Activated CD4-positive, alpha-beta memory T cell treated with anti-CD3 and anti-CD28 coated beads for 36 hours (primary cell): ENCODE measurements around the gene LRP8. TPM values are rescaled to one million over a fixed set of nuclear protein-coding genes. Genes with fewer than 3 reads are reported as not detected.

ENCODE experiments used
- CTCF ChIA-PET: fragments of 350-600 bp; sonication (Branson Sonifier 250); formaldehyde crosslinking; loops from one replicate; lab custom pipeline; 2021; ENCODE audit warnings: antibody characterized with exemption, inconsistent platforms; lab: Charles Lee
- POLR2A ChIA-PET: fragments of 350-600 bp; sonication (Branson Sonifier 250); formaldehyde crosslinking; loops from one replicate; lab custom pipeline; 2021; ENCODE audit warnings: antibody characterized with exemption; lab: Charles Lee
- DNase-seq: peaks from one replicate; pipeline ENCODE4 v3.0.0-alpha.2; 2020
- H3K27ac Mint-ChIP-seq: one replicate; pipeline ENCODE4 v1.8.0; 2021; ENCODE audit warnings: mixed read lengths
- H3K27me3 Mint-ChIP-seq: one replicate; pipeline ENCODE4 v1.8.0; 2021; ENCODE audit warnings: mixed read lengths
- H3K36me3 Mint-ChIP-seq: one replicate; pipeline ENCODE4 v1.8.0; 2021; ENCODE audit warnings: mixed read lengths
- H3K4me1 Mint-ChIP-seq: one replicate; pipeline ENCODE4 v1.8.0; 2021; ENCODE audit warnings: low read depth, mixed read lengths
- H3K4me3 Mint-ChIP-seq: one replicate; pipeline ENCODE4 v1.8.0; 2021; ENCODE audit warnings: mild to moderate bottlenecking, mixed read lengths
- H3K9me3 Mint-ChIP-seq: one replicate; pipeline ENCODE4 v1.8.0; 2021; ENCODE audit warnings: mixed read lengths
- intact Hi-C: fragments of 100-400 bp; cut with micrococcal nuclease; formaldehyde crosslinking; loops from one replicate; pipeline ENCODE4 v1.15.1; 2023
- total RNA-seq, 2 experiments: library from RNA; stranded (reverse); gene quantifications; one replicate each; pipeline ENCODE4 v1.2.3, GENCODE V29; 2021

LRP8 gene
- total RNA-seq, 2 experiments from 2014 or later, result 38.6 to 38.8 TPM

- CTCF ChIA-PET, result no interaction called here
- POLR2A ChIA-PET, result no interaction called here
- Mint-ChIP-seq H3K9me3 (peaks cover 12% of the 10 kb centered on the region), H3K27me3 (no peaks in the 10 kb centered on the region), H3K36me3 (peaks cover 10% of the 10 kb centered on the region), H3K4me1 (peaks cover 9% of the 10 kb centered on the region), H3K27ac (no peak overlapping the region), H3K4me3 (no peak overlapping the region)
- intact Hi-C loops, result no loop called here
- peak; percentile 2 for DNase-seq
Observed at GRCh38 chr1:53343831-53344668, 16.2 kb upstream of the LRP8 start.

- H3K27ac Mint-ChIP-seq, result no peak overlapping the region
- CTCF ChIA-PET, result no interaction called here
- intact Hi-C loops, result no loop called here
- no peak for DNase-seq
- peaks cover 10% of the 10 kb centered on the region for H3K36me3 Mint-ChIP-seq
- H3K9me3 Mint-ChIP-seq, result peaks cover 12% of the 10 kb centered on the region
- H3K4me1 Mint-ChIP-seq, result peaks cover 9% of the 10 kb centered on the region
- no peaks in the 10 kb centered on the region for H3K27me3 Mint-ChIP-seq
- no peak overlapping the region for H3K4me3 Mint-ChIP-seq
- POLR2A ChIA-PET, result no interaction called here
Observed at GRCh38 chr1:53342735-53343470, 15.0 kb upstream of the LRP8 start.

GRCh38 chr1:53341961-53342707, 14.3 kb upstream of the LRP8 start:
- ChIA-PET POLR2A (no interaction called here), CTCF (no interaction called here)

GRCh38 chr1:53341521-53341895, 13.6 kb upstream of the LRP8 start:
- H3K4me3 Mint-ChIP-seq, result no peak overlapping the region
- H3K27me3 Mint-ChIP-seq, result no peaks in the 10 kb centered on the region
- intact Hi-C loops, result no loop called here
- DNase-seq, result peak; percentile 3
- peaks cover 10% of the 10 kb centered on the region for H3K36me3 Mint-ChIP-seq
- CTCF ChIA-PET, result no interaction called here
- H3K9me3 Mint-ChIP-seq, result peaks cover 12% of the 10 kb centered on the region
- H3K4me1 Mint-ChIP-seq, result peaks cover 9% of the 10 kb centered on the region
- H3K27ac Mint-ChIP-seq, result no peak overlapping the region
- POLR2A ChIA-PET, result interaction anchor here (1.0 kb wide), 1 partner anchor 15 kb away, joined by 3 read pairs; no protein-coding TSS in a partner anchor

More at GRCh38 chr1:53341961-53342707, 14.3 kb upstream of the LRP8 start:
- Mint-ChIP-seq H3K4me3 (no peak overlapping the region), H3K9me3 (peaks cover 12% of the 10 kb centered on the region), H3K36me3 (peaks cover 10% of the 10 kb centered on the region), H3K27ac (no peak overlapping the region), H3K4me1 (peaks cover 9% of the 10 kb centered on the region), H3K27me3 (no peaks in the 10 kb centered on the region)
- intact Hi-C loops, result no loop called here
- peak; percentile 5 for DNase-seq

GRCh38 chr1:53340660-53341520, 13.0 kb upstream of the LRP8 start:
- Mint-ChIP-seq H3K4me3 (no peak overlapping the region), H3K9me3 (peaks cover 12% of the 10 kb centered on the region), H3K36me3 (peaks cover 10% of the 10 kb centered on the region), H3K4me1 (peaks cover 9% of the 10 kb centered on the region), H3K27ac (no peak overlapping the region), H3K27me3 (no peaks in the 10 kb centered on the region)
- DNase-seq, result peak; percentile 66
- ChIA-PET POLR2A (interaction anchor here (1.0 kb wide), 1 partner anchor 14 kb away, joined by 3 read pairs; no protein-coding TSS in a partner anchor), CTCF (no interaction called here)
- intact Hi-C loops, result no loop called here

- CTCF ChIA-PET, result no interaction called here
- Mint-ChIP-seq H3K9me3 (peaks cover 12% of the 10 kb centered on the region), H3K27me3 (no peaks in the 10 kb centered on the region), H3K27ac (no peak overlapping the region), H3K4me3 (no peak overlapping the region), H3K4me1 (peaks cover 13% of the 10 kb centered on the region), H3K36me3 (peaks cover 10% of the 10 kb centered on the region)
- POLR2A ChIA-PET, result no interaction called here
- intact Hi-C loops, result no loop called here
- DNase-seq, result peak; percentile 6
Observed at GRCh38 chr1:53339736-53340635, 12.1 kb upstream of the LRP8 start.

- intact Hi-C loops, result no loop called here
Observed at GRCh38 chr1:53338423-53338822, 10.6 kb upstream of the LRP8 start.

GRCh38 chr1:53337499-53337898, 9.6 kb upstream of the LRP8 start:
- intact Hi-C loops, result no loop called here
- CTCF ChIA-PET, result no interaction called here

More at GRCh38 chr1:53338423-53338822, 10.6 kb upstream of the LRP8 start:
- Mint-ChIP-seq H3K4me3 (no peak overlapping the region), H3K4me1 (peaks cover 21% of the 10 kb centered on the region), H3K36me3 (peaks cover 10% of the 10 kb centered on the region), H3K27ac (no peak overlapping the region), H3K9me3 (peaks cover 12% of the 10 kb centered on the region), H3K27me3 (no peaks in the 10 kb centered on the region)
- POLR2A ChIA-PET, result no interaction called here
- DNase-seq, result no peak
- CTCF ChIA-PET, result no interaction called here

GRCh38 chr1:53336146-53336545, 8.3 kb upstream of the LRP8 start:
- no peak overlapping the region for H3K4me3 Mint-ChIP-seq
- POLR2A ChIA-PET, result no interaction called here
- peaks cover 5% of the 10 kb centered on the region for H3K9me3 Mint-ChIP-seq
- H3K27me3 Mint-ChIP-seq, result no peaks in the 10 kb centered on the region
- no peak overlapping the region for H3K27ac Mint-ChIP-seq
- H3K36me3 Mint-ChIP-seq, result peaks cover 5% of the 10 kb centered on the region
- intact Hi-C loops, result no loop called here
- no peak for DNase-seq
- CTCF ChIA-PET, result no interaction called here
- peaks cover 19% of the 10 kb centered on the region for H3K4me1 Mint-ChIP-seq

More at GRCh38 chr1:53337499-53337898, 9.6 kb upstream of the LRP8 start:
- no peak overlapping the region for H3K4me3 Mint-ChIP-seq
- POLR2A ChIA-PET, result no interaction called here
- no peak overlapping the region for H3K27ac Mint-ChIP-seq
- peaks cover 21% of the 10 kb centered on the region for H3K4me1 Mint-ChIP-seq
- H3K36me3 Mint-ChIP-seq, result peaks cover 10% of the 10 kb centered on the region
- DNase-seq, result no peak
- no peaks in the 10 kb centered on the region for H3K27me3 Mint-ChIP-seq
- H3K9me3 Mint-ChIP-seq, result peaks cover 12% of the 10 kb centered on the region

- Mint-ChIP-seq H3K9me3 (peaks cover under 1% of the 10 kb centered on the region), H3K4me1 (peaks cover 14% of the 10 kb centered on the region), H3K27me3 (no peaks in the 10 kb centered on the region), H3K4me3 (no peak overlapping the region), H3K36me3 (peaks cover 2% of the 10 kb centered on the region), H3K27ac (no peak overlapping the region)
- ChIA-PET CTCF (no interaction called here), POLR2A (no interaction called here)
- no peak for DNase-seq
- intact Hi-C loops, result no loop called here
Observed at GRCh38 chr1:53335661-53336060, 7.8 kb upstream of the LRP8 start.
